Measurements from ENCODE around the gene METTL8. TPM values are rescaled to one million over a fixed set of nuclear protein-coding genes. Genes with fewer than 3 reads are reported as not detected.

The METTL8 gene, protein sequence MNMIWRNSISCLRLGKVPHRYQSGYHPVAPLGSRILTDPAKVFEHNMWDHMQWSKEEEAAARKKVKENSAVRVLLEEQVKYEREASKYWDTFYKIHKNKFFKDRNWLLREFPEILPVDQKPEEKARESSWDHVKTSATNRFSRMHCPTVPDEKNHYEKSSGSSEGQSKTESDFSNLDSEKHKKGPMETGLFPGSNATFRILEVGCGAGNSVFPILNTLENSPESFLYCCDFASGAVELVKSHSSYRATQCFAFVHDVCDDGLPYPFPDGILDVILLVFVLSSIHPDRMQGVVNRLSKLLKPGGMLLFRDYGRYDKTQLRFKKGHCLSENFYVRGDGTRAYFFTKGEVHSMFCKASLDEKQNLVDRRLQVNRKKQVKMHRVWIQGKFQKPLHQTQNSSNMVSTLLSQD
- 10 to 100 TPM; 10.6 to 13.7 (median 13.2) TPM for total RNA-seq

DNA sequence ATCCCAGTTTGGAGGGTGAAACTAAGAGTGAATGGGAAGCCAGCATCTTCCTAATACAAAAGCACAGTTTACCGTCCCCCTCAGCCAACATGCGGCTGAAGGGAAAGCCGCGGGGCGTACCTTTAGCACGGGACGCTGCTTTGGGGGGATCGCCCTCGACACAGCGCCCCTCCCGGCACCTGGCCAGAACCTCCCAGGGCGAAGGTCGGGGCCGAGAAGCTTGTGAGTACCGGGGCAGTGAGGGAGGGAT lies at the start of gene METTL8:
Gene METTL8, minus strand, starts transcription at position 228 of the 250 bp plus-strand sequence. CDS start 41,805 bp downstream, outside the sequence.
- no peaks in the 10 kb centered on the region for H3K27me3 ChIP-seq
- no peak for DNase-seq
- peak within 1 kb of the TSS; percentile 52 to 95 (median 65) for H3K4me3 ChIP-seq (replicated peaks in 1 of 3)
- TF ChIP-seq, protein P1, sequence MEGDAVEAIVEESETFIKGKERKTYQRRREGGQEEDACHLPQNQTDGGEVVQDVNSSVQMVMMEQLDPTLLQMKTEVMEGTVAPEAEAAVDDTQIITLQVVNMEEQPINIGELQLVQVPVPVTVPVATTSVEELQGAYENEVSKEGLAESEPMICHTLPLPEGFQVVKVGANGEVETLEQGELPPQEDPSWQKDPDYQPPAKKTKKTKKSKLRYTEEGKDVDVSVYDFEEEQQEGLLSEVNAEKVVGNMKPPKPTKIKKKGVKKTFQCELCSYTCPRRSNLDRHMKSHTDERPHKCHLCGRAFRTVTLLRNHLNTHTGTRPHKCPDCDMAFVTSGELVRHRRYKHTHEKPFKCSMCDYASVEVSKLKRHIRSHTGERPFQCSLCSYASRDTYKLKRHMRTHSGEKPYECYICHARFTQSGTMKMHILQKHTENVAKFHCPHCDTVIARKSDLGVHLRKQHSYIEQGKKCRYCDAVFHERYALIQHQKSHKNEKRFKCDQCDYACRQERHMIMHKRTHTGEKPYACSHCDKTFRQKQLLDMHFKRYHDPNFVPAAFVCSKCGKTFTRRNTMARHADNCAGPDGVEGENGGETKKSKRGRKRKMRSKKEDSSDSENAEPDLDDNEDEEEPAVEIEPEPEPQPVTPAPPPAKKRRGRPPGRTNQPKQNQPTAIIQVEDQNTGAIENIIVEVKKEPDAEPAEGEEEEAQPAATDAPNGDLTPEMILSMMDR (IDR thresholded peaks at IDR 0.05), result no peak
- no peak for TF ChIP-seq POLR2A (IDR thresholded peaks at IDR 0.05)
- H3K36me3 ChIP-seq, result no peaks in the 10 kb centered on the region
- intact Hi-C loops (cut with DNase I), result no loop called here
- peak within 1 kb of the TSS; percentile 89 to 94 (median 92) for H3K27ac ChIP-seq
- H3K4me1 ChIP-seq, result peaks cover 10 to 11% of the 10 kb centered on the region in 2 donors
- no peaks in the 10 kb centered on the region for H3K9me3 ChIP-seq
- WGBS, 2 donors, result 0 to 1% methylated on average over 13 to 14 of the region's 15 CpGs

DNA sequence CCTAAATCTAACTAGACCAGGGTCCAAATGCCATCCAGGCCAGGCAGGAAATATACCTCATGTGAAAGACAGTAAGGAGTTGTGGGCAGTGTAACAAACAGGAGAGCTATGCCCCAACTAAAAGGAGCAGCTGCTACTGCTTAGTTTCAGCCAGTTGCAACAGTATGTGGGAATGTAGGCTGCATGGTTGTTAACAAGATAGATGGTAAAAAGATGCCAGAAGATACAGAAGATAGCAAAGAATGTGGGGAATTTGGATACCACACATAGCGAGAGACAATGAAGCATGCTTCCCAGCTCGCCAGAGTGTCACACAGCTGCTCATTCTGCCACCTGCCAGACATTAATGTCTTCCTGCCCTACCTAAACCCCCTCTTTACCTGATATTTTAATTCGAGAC lies 49.1 kb upstream of the METTL8 start:
- no peak for DNase-seq
- H3K4me3 ChIP-seq (replicated peaks in 1 of 3), result no peak overlapping the region
- no peaks in the 10 kb centered on the region for H3K27me3 ChIP-seq
- WGBS, 2 donors, result 92 to 93% methylated on average over 3 of the region's 3 CpGs
- H3K36me3 ChIP-seq, result no peaks in the 10 kb centered on the region
- H3K9me3 ChIP-seq, result no peaks in the 10 kb centered on the region
- TF ChIP-seq POLR2A (IDR thresholded peaks at IDR 0.05), result no peak
- TF ChIP-seq, protein P1 (IDR thresholded peaks at IDR 0.05), result no peak
- H3K27ac ChIP-seq, result no peak overlapping the region
- peaks cover 5 to 6% of the 10 kb centered on the region in 2 donors for H3K4me1 ChIP-seq
- intact Hi-C loops (cut with DNase I), result no loop called here

DNA sequence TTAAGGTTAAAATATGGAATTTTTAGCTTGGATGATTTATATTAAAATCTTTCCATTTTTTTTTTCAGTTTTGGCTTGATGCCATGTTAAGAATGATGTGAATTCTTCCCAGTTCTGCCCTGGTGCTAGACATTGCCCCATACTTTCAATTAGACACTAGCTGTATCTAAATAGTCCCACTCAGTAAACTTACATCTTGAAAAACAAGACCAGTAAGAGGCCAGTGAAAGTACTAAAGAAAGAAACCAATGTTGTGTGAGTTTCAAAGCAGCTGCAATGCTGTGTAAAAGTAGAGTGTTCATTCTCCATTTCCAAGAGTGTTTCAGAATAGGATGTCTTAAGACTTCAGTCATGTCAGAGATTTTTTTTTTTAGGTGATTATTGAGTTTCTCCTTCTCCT lies 48.5 kb upstream of the METTL8 start:
- Histone ChIP-seq H3K4me3 (replicated peaks in 1 of 3) (no peak overlapping the region), H3K9me3 (no peaks in the 10 kb centered on the region), H3K4me1 (peaks cover 0 to under 1% of the 10 kb centered on the region in 2 donors), H3K27ac (no peak overlapping the region), H3K27me3 (no peaks in the 10 kb centered on the region), H3K36me3 (no peaks in the 10 kb centered on the region)
- intact Hi-C loops (cut with DNase I), result no loop called here
- no peak for TF ChIP-seq POLR2A (IDR thresholded peaks at IDR 0.05)
- TF ChIP-seq, protein P1 (IDR thresholded peaks at IDR 0.05), result no peak
- DNase-seq, result no peak

DNA sequence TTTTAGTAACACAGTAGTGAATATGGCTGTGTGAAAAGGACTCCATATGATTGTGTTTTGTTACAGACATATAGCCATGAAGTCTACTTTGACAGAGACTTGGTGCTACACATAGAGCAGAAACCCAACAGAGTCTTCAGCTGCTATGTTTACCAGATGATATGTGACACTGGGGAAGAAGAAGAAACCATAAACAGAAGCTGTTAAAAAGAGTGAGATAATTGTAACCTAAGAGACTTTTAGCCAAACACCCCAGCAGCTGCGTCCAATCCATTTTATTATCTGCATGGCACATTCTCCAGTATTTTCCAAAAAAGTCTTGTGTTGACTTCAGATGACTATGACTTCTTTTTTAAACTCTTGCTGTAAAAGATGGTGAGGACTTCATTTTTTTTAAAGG lies 47.1 kb upstream of the METTL8 start:
- H3K27ac ChIP-seq, result no peak overlapping the region
- no peaks in the 10 kb centered on the region for H3K27me3 ChIP-seq
- intact Hi-C loops (cut with DNase I), result no loop called here
- WGBS, 2 donors, result 95 to 98% methylated on average over 1 of the region's 1 CpG
- TF ChIP-seq, protein P1 (IDR thresholded peaks at IDR 0.05), result no peak
- TF ChIP-seq POLR2A (IDR thresholded peaks at IDR 0.05), result no peak
- no peak overlapping the region for H3K4me3 ChIP-seq (replicated peaks in 1 of 3)
- peaks cover 8 to 9% of the 10 kb centered on the region in 2 donors for H3K4me1 ChIP-seq
- no peaks in the 10 kb centered on the region for H3K9me3 ChIP-seq
- DNase-seq, result no peak
- H3K36me3 ChIP-seq, result no peaks in the 10 kb centered on the region

DNA sequence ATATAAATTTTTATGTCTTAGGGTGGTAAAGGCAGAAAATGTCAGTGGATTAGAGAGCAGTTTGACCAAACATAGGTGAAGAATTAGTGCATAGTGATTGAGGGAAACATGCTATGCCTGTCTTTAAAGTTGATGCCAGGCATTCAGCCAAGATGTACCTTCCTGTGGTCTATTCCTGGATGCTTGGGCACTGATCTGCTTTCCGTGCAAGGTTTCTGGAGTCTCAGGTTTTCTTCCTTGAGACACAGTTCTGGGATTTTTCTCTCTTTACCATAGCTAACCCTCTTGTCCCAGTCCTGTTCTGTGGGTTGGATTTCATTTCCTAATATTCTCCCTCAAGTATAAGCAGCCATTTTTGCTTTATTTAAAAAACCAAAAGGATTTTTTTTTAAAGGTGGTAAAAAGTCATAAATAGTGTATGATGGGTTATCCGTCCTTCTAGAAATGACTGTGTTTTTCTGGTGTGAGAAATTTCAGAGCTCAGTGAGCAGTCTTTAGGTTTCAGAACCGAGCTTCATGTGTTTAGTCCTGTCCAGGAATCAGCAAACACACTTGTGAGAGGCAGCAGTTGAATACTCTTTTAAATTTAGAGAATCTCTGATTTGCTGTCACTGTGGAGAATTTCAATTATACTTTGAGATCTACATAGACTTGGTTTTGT lies 45.5 kb upstream of the METTL8 start:
- WGBS, 2 donors, result 80 to 82% methylated on average over 3 of the region's 3 CpGs
- Histone ChIP-seq H3K36me3 (no peaks in the 10 kb centered on the region), H3K27ac (no peak overlapping the region), H3K4me3 (replicated peaks in 1 of 3) (no peak overlapping the region), H3K4me1 (peaks cover 15% of the 10 kb centered on the region in 2 donors), H3K9me3 (no peaks in the 10 kb centered on the region), H3K27me3 (no peaks in the 10 kb centered on the region)
- DNase-seq, result no peak
- intact Hi-C loops (cut with DNase I), result no loop called here
- no peak for TF ChIP-seq POLR2A (IDR thresholded peaks at IDR 0.05)
- TF ChIP-seq, protein P1 (IDR thresholded peaks at IDR 0.05), result no peak

Measured in thyroid gland (tissue), 4 donors.